ENCODE measurements around the gene LRRC25. TPM values are rescaled to one million over a fixed set of nuclear protein-coding genes. Genes with fewer than 3 reads are reported as not detected.

LRRC25 gene
- polyA plus RNA-seq (not detected in 2 replicates), polyA minus RNA-seq (not detected in 2 replicates)

DNA sequence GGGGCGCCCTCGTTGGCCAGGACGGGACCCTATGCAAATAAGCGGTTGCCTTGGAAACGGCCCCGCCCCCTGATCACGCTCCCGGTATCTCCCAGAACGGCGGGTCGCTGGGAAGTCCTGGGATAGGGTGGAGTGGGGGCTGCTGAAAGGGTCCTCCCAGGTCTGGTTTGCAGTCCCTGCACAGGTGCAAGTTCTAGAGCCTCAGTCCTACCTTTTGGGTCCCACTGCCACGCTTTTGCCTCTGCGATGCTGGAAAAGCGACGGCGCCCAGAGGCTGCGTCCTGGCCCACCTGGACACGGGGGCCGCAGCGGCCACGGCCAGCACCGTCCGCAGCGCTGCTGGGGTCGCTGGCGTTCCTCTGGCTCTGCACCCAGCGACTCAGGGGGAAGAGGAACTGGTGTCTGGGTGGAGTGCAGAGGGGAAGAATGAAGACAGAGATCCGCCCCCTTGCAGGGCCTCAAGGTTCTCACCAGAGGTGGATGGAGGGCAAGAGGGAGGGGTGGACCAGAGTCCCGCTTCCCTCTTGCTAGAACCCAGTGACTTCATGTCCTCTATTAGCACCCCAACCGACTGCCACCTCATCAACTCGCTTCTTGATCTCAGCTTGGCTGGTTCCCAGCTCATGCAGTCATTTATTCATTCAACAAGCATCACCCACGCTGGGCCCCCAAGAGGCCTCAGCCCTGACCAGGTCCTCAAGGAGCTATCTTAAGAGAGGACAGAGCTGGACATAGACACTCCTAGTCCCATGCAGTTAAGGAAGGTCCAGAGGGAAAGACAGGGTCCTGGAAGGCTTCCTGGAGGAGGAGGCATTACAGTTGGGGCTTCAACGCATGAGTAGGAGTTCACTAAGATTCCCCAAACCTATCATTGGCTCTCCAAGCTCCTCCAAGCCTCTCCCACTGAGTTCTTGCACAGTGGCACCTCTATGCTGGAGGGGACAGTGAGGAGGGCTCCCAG lies at the start of gene LRRC25:
Gene LRRC25 (minus strand): TSS at position 381 of the 961 bp plus-strand sequence. CDS start 659 bp downstream, outside the sequence.
- Histone ChIP-seq H3K9ac (ENCODE audit: low read length) (no peak within 1 kb of the TSS), H3K9me2 (ENCODE audit: insufficient read depth, low read length) (no peaks in the 10 kb centered on the region), H3K27me3 (ENCODE audit: insufficient read depth, low read depth, low read length) (no peaks in the 10 kb centered on the region), H3K27ac (ENCODE audit: low read length) (no peak within 1 kb of the TSS), H3K79me2 (replicated peaks; ENCODE audit: insufficient read depth, low read length) (no peaks in the 10 kb centered on the region), H4K20me1 (ENCODE audit: insufficient read depth) (no peaks in the 10 kb centered on the region), H3K4me3 (ENCODE audit: low read length) (no peak within 1 kb of the TSS), H3F3A (ENCODE audit: insufficient read depth, low read length, poor library complexity, severe bottlenecking) (no peaks in the 10 kb centered on the region), H3K36me3 (ENCODE audit: insufficient read depth, low read length) (no peaks in the 10 kb centered on the region), H3K4me2 (ENCODE audit: low read length) (no peak within 1 kb of the TSS), H2AFZ (ENCODE audit: low read depth, low read length) (no peak within 1 kb of the TSS), H3K9me3 (ENCODE audit: low read length) (no peaks in the 10 kb centered on the region)
- TF ChIP-seq, protein P1, sequence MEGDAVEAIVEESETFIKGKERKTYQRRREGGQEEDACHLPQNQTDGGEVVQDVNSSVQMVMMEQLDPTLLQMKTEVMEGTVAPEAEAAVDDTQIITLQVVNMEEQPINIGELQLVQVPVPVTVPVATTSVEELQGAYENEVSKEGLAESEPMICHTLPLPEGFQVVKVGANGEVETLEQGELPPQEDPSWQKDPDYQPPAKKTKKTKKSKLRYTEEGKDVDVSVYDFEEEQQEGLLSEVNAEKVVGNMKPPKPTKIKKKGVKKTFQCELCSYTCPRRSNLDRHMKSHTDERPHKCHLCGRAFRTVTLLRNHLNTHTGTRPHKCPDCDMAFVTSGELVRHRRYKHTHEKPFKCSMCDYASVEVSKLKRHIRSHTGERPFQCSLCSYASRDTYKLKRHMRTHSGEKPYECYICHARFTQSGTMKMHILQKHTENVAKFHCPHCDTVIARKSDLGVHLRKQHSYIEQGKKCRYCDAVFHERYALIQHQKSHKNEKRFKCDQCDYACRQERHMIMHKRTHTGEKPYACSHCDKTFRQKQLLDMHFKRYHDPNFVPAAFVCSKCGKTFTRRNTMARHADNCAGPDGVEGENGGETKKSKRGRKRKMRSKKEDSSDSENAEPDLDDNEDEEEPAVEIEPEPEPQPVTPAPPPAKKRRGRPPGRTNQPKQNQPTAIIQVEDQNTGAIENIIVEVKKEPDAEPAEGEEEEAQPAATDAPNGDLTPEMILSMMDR (IDR thresholded peaks at IDR 0.05; ENCODE audit: poor library complexity, severe bottlenecking) = no peak
- TF ChIP-seq RAD21 (conservative IDR thresholded peaks at IDR 0.05) = no peak
- TF ChIP-seq POLR2AphosphoS5 (IDR thresholded peaks at IDR 0.05) = no peak
- TF ChIP-seq EP300 (conservative IDR thresholded peaks at IDR 0.05; ENCODE audit: poor library complexity, severe bottlenecking) = no peak
- TF ChIP-seq, protein P2, sequence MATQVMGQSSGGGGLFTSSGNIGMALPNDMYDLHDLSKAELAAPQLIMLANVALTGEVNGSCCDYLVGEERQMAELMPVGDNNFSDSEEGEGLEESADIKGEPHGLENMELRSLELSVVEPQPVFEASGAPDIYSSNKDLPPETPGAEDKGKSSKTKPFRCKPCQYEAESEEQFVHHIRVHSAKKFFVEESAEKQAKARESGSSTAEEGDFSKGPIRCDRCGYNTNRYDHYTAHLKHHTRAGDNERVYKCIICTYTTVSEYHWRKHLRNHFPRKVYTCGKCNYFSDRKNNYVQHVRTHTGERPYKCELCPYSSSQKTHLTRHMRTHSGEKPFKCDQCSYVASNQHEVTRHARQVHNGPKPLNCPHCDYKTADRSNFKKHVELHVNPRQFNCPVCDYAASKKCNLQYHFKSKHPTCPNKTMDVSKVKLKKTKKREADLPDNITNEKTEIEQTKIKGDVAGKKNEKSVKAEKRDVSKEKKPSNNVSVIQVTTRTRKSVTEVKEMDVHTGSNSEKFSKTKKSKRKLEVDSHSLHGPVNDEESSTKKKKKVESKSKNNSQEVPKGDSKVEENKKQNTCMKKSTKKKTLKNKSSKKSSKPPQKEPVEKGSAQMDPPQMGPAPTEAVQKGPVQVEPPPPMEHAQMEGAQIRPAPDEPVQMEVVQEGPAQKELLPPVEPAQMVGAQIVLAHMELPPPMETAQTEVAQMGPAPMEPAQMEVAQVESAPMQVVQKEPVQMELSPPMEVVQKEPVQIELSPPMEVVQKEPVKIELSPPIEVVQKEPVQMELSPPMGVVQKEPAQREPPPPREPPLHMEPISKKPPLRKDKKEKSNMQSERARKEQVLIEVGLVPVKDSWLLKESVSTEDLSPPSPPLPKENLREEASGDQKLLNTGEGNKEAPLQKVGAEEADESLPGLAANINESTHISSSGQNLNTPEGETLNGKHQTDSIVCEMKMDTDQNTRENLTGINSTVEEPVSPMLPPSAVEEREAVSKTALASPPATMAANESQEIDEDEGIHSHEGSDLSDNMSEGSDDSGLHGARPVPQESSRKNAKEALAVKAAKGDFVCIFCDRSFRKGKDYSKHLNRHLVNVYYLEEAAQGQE (IDR thresholded peaks at IDR 0.05; ENCODE audit: borderline replicate concordance) = no peak
- TF ChIP-seq MXI1 (conservative IDR thresholded peaks at IDR 0.05; ENCODE audit: poor library complexity, severe bottlenecking) = no peak
- TF ChIP-seq EZH2 (IDR thresholded peaks at IDR 0.05; ENCODE audit: borderline replicate concordance, insufficient read depth, low read length, poor library complexity, severe bottlenecking) = no peak
- no peak for TF ChIP-seq SMC3 (conservative IDR thresholded peaks at IDR 0.05; ENCODE audit: poor library complexity)
- no peak for TF ChIP-seq TAF1 (IDR thresholded peaks at IDR 0.05; ENCODE audit: low read depth)

DNA sequence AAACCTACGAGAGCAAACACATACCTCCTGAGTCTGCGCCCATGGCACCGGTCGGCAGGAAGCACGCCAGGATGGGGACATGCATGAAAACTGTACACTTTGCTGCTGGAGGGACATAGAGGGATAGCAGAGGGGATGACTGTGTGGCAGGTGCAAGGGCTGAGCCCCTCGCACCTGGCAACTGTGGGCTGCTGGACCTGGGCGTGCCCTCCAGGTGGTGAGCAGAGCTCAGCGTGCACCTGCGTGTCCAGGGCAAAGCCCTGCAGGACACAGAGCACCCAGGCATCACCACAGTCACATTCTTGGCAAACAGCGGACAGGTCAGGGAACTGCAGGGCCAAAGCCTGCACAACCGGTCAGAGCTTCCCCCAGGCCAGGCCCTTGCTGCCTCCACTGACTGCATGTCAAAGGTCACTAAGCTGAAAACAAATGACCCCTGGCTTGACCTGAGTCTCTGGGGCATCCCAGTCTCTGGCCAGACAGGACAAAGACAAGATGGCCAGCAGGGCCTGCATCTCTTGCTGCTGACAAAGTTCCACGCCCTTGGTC lies 49.5 kb upstream of the LRRC25 start:
- H4K20me1 ChIP-seq (ENCODE audit: insufficient read depth) = no peaks in the 10 kb centered on the region
- H3K27ac ChIP-seq (ENCODE audit: low read length) = no peak overlapping the region
- H3K4me2 ChIP-seq (ENCODE audit: low read length) = no peak overlapping the region
- no peak overlapping the region for H3K9ac ChIP-seq (ENCODE audit: low read length)
- H3K9me3 ChIP-seq (ENCODE audit: low read length) = no peaks in the 10 kb centered on the region
- no peaks in the 10 kb centered on the region for H3K36me3 ChIP-seq (ENCODE audit: insufficient read depth, low read length)
- H3K4me3 ChIP-seq (ENCODE audit: low read length) = no peak overlapping the region
- H3K27me3 ChIP-seq (ENCODE audit: insufficient read depth, low read depth, low read length) = no peaks in the 10 kb centered on the region
- H2AFZ ChIP-seq (ENCODE audit: low read depth, low read length) = no peak overlapping the region
- H3K79me2 ChIP-seq (replicated peaks; ENCODE audit: insufficient read depth, low read length) = no peaks in the 10 kb centered on the region
- H3K9me2 ChIP-seq (ENCODE audit: insufficient read depth, low read length) = no peaks in the 10 kb centered on the region
- TF ChIP-seq SMC3 (conservative IDR thresholded peaks at IDR 0.05; ENCODE audit: poor library complexity) = no peak
- TF ChIP-seq, protein P2 (IDR thresholded peaks at IDR 0.05; ENCODE audit: borderline replicate concordance) = no peak
- TF ChIP-seq, protein P1 (IDR thresholded peaks at IDR 0.05; ENCODE audit: poor library complexity, severe bottlenecking) = no peak
- no peak for TF ChIP-seq TAF1 (IDR thresholded peaks at IDR 0.05; ENCODE audit: low read depth)
- TF ChIP-seq EP300 (conservative IDR thresholded peaks at IDR 0.05; ENCODE audit: poor library complexity, severe bottlenecking) = no peak
- no peak for TF ChIP-seq POLR2AphosphoS5 (IDR thresholded peaks at IDR 0.05)
- TF ChIP-seq RAD21 (conservative IDR thresholded peaks at IDR 0.05) = no peak
- TF ChIP-seq MXI1 (conservative IDR thresholded peaks at IDR 0.05; ENCODE audit: poor library complexity, severe bottlenecking) = no peak
- no peak for TF ChIP-seq EZH2 (IDR thresholded peaks at IDR 0.05; ENCODE audit: borderline replicate concordance, insufficient read depth, low read length, poor library complexity, severe bottlenecking)
- H3F3A ChIP-seq (ENCODE audit: insufficient read depth, low read length, poor library complexity, severe bottlenecking) = no peaks in the 10 kb centered on the region

Data from neural cell (in vitro differentiated cells).